CD4-positive, alpha-beta T cell (primary cell): ENCODE data around the gene MYO5C. TPM values are rescaled to one million over a fixed set of nuclear protein-coding genes. Genes with fewer than 3 reads are reported as not detected.
"Not testable (repeated sequence)": the region's sequence is repeated elsewhere in the genome, so short reads cannot be mapped to it uniquely, and the experiment has no call there.

ENCODE experiments used
- ATAC-seq: fragments of 200-7000 bp; cut with Tn5 transposase; one replicate; pipeline ENCODE4 v1.10.0; 2022; ENCODE audit warnings: mild to moderate bottlenecking; ENCODE audit not compliant: poor library complexity
- CTCF ChIA-PET: fragments of 350-600 bp; sonication (Branson Sonifier 250); formaldehyde crosslinking; loops from one replicate; lab custom pipeline; 2021; ENCODE audit warnings: antibody characterized with exemption, inconsistent platforms; lab: Charles Lee
- POLR2A ChIA-PET: fragments of 350-600 bp; sonication (Branson Sonifier 250); formaldehyde crosslinking; loops from one replicate; lab custom pipeline; 2021; ENCODE audit warnings: antibody characterized with exemption, inconsistent platforms; lab: Charles Lee
- DNase-seq, 14 experiments: peaks; one replicate each; pipeline ENCODE4 v3.0.0-alpha.2; 2013 to 2020; ENCODE audit warnings: mixed read lengths in 2 of 14
- H3K27ac ChIP-seq, 2 donors: one replicate each; pipeline versions ENCODE4 v1.5.1 to v1.7.0; 2013; ENCODE audit warnings: low read length in 2 of 2, low read depth in 1 of 2, mild to moderate bottlenecking in 1 of 2
- H3K27me3 ChIP-seq, 2 experiments: 1 replicate in 1 of 2; 2 replicates in 1 of 2; pipeline versions ENCODE4 v1.6.1 to v1.7.0; 2013; ENCODE audit warnings: low read length in 2 of 2, control low read depth in 1 of 2, mild to moderate bottlenecking in 1 of 2, moderate library complexity in 1 of 2; ENCODE audit not compliant: insufficient read depth in 2 of 2, control insufficient read depth in 1 of 2
- H3K36me3 ChIP-seq: one replicate; pipeline ENCODE4 v1.6.1; 2013; ENCODE audit warnings: low read length, control low read depth; ENCODE audit not compliant: insufficient read depth
- H3K4me1 ChIP-seq: one replicate; pipeline ENCODE4 v1.6.1; 2013; ENCODE audit warnings: low read length, control low read depth; ENCODE audit not compliant: insufficient read depth
- H3K4me3 ChIP-seq: one replicate; pipeline ENCODE4 v1.5.1; 2013; ENCODE audit warnings: mild to moderate bottlenecking, low read length, moderate library complexity
- H3K9me3 ChIP-seq, 2 experiments: 1 replicate in 1 of 2; 2 replicates in 1 of 2; pipeline versions ENCODE4 v1.6.1 to v1.7.0; 2013; ENCODE audit warnings: low read length in 2 of 2, mild to moderate bottlenecking in 2 of 2, control low read depth in 1 of 2, moderate library complexity in 1 of 2; ENCODE audit not compliant: control insufficient read depth in 1 of 2, insufficient read depth in 1 of 2
- H3K27ac Mint-ChIP-seq: one replicate; pipeline ENCODE4 v1.8.0; 2020; ENCODE audit warnings: mixed read lengths
- H3K27me3 Mint-ChIP-seq: one replicate; pipeline ENCODE4 v1.8.0; 2021; ENCODE audit warnings: mixed read lengths
- H3K36me3 Mint-ChIP-seq: one replicate; pipeline ENCODE4 v1.8.0; 2021; ENCODE audit warnings: low read depth, mixed read lengths
- H3K4me1 Mint-ChIP-seq: one replicate; pipeline ENCODE4 v1.8.0; 2021; ENCODE audit warnings: low read depth, mixed read lengths
- H3K4me3 Mint-ChIP-seq: one replicate; pipeline ENCODE4 v1.8.0; 2020; ENCODE audit warnings: mild to moderate bottlenecking, mixed read lengths
- H3K9me3 Mint-ChIP-seq: one replicate; pipeline ENCODE4 v1.8.0; 2020; ENCODE audit warnings: mixed read lengths
- CTCF ChIP-seq: fragments of 200-600 bp; IDR thresholded peaks from one replicate; pipeline ENCODE4 v1.8.0; 2022; ENCODE audit warnings: antibody characterized with exemption, mild to moderate bottlenecking
- intact Hi-C, 2 experiments: fragments of 100-400 bp; cut with DNase I in 1 of 2; cut with micrococcal nuclease in 1 of 2; formaldehyde crosslinking; loops; one replicate each; pipeline versions ENCODE4 v1.15.1 to v1.9.0; 2023 to 2025; cut with DNase I, micrococcal nuclease
- total RNA-seq, 174 experiments: library from RNA in 2 of 174; stranded (reverse) in 2 of 174; gene quantifications; one replicate each; pipeline ENCODE4 v1.2.3 and lab custom pipeline; 2021 to 2026

MYO5C gene
- total RNA-seq, 2 experiments from 2014 or later, result 0.53 to 0.93 TPM

GRCh38 chr15:52171807-52172206, 123.8 kb downstream of the MYO5C start:
- H3K9me3 Mint-ChIP-seq, result no peaks in the 10 kb centered on the region
- Histone ChIP-seq H3K4me1 (peaks cover 14% of the 10 kb centered on the region), H3K36me3 (peaks cover 2% of the 10 kb centered on the region), H3K4me3 (no peak overlapping the region), H3K27ac (no peak overlapping the region), H3K27me3 (no peaks in the 10 kb centered on the region), H3K9me3 (no peaks in the 10 kb centered on the region)
- DNase-seq, result no peak
- ChIA-PET CTCF (interaction anchor here (1.0 to 3.1 kb wide), 2 partner anchors 37 kb away, joined by 6 to 8 read pairs; no protein-coding TSS in a partner anchor), POLR2A (interaction anchor here (2.8 kb wide), 1 partner anchor 8 kb away, joined by 40 read pairs; no protein-coding TSS in a partner anchor)
- peaks cover 18% of the 10 kb centered on the region for H3K36me3 Mint-ChIP-seq
- H3K27ac Mint-ChIP-seq, result no peak overlapping the region
- no peaks in the 10 kb centered on the region for H3K27me3 Mint-ChIP-seq
- ATAC-seq, result no peak
- intact Hi-C loops, result loop anchor here in 1 of 2 experiments (5.0 kb wide), 1 partner anchor 35 kb away; no protein-coding TSS in a partner anchor
- H3K4me3 Mint-ChIP-seq, result no peak overlapping the region
- H3K4me1 Mint-ChIP-seq, result peaks cover 71% of the 10 kb centered on the region
- no peak for TF ChIP-seq CTCF

GRCh38 chr15:52171386-52171785, 124.2 kb downstream of the MYO5C start:
- Mint-ChIP-seq H3K4me3 (peak overlapping the region; percentile 16), H3K27ac (no peak overlapping the region), H3K36me3 (peaks cover 14% of the 10 kb centered on the region), H3K27me3 (no peaks in the 10 kb centered on the region), H3K9me3 (no peaks in the 10 kb centered on the region), H3K4me1 (peaks cover 71% of the 10 kb centered on the region)
- Histone ChIP-seq H3K27me3 (no peaks in the 10 kb centered on the region), H3K4me1 (peaks cover 14% of the 10 kb centered on the region), H3K27ac (no peak overlapping the region), H3K4me3 (no peak overlapping the region), H3K36me3 (no peaks in the 10 kb centered on the region), H3K9me3 (no peaks in the 10 kb centered on the region)
- ATAC-seq (peak; percentile 82), DNase-seq (peak in 4 of 14 experiments; percentile 32 to 43 (median 38))
- CTCF ChIA-PET, result interaction anchor here (0.9 to 1.0 kb wide), 2 partner anchors 37 to 266 kb away, joined by 3 to 6 read pairs; no protein-coding TSS in a partner anchor
- TF ChIP-seq CTCF, result peak; percentile 6
- intact Hi-C loops, result loop anchor here in 1 of 2 experiments (5.0 kb wide), 1 partner anchor 36 kb away; no protein-coding TSS in a partner anchor
- POLR2A ChIA-PET, result interaction anchor here (0.6 to 2.8 kb wide), 3 partner anchors 8 to 200 kb away, joined by 3 to 40 read pairs (median 3); partner anchors contain the start of gene LEO1

GRCh38 chr15:52170199-52170598, 125.4 kb downstream of the MYO5C start:
- POLR2A ChIA-PET, result interaction anchor here (1.0 to 2.8 kb wide), 2 partner anchors 9 to 198 kb away, joined by 3 to 40 read pairs; partner anchors contain the start of gene LEO1
- H3K27me3 ChIP-seq, H3K27me3 Mint-ChIP-seq, H3K27ac Mint-ChIP-seq, H3K27ac ChIP-seq, H3K36me3 Mint-ChIP-seq, H3K9me3 ChIP-seq, H3K9me3 Mint-ChIP-seq, DNase-seq, ATAC-seq, H3K36me3 ChIP-seq, H3K4me3 ChIP-seq, H3K4me3 Mint-ChIP-seq: not testable (repeated sequence)
- H3K4me1 Mint-ChIP-seq, result peaks cover 78% of the 10 kb centered on the region
- H3K4me1 ChIP-seq, result peaks cover 14% of the 10 kb centered on the region
- intact Hi-C loops, result loop anchor here in 1 of 2 experiments (5.0 kb wide), 1 partner anchor 37 kb away; no protein-coding TSS in a partner anchor
- CTCF ChIA-PET, result interaction anchor here (0.6 kb wide), 1 partner anchor 86 kb away, joined by 3 read pairs; no protein-coding TSS in a partner anchor

GRCh38 chr15:52165494-52166131, 130.0 kb downstream of the MYO5C start:
- ATAC-seq, H3K27me3 ChIP-seq, H3K27me3 Mint-ChIP-seq, DNase-seq, intact Hi-C loops, H3K27ac ChIP-seq, H3K9me3 Mint-ChIP-seq, H3K4me3 ChIP-seq, H3K9me3 ChIP-seq, H3K27ac Mint-ChIP-seq, H3K4me3 Mint-ChIP-seq, H3K4me1 ChIP-seq: not testable (repeated sequence)
- H3K4me1 Mint-ChIP-seq, result peaks cover 53% of the 10 kb centered on the region
- ChIA-PET CTCF (interaction anchor here (1.0 to 1.6 kb wide), 5 partner anchors 13 to 427 kb away, joined by 3 to 6 read pairs (median 3); no protein-coding TSS in a partner anchor), POLR2A (interaction anchor here (1.2 to 4.2 kb wide), 3 partner anchors 13 to 195 kb away, joined by 4 to 40 read pairs (median 5); partner anchors contain the start of gene LEO1)
- H3K36me3 ChIP-seq, result peaks cover 26% of the 10 kb centered on the region
- peaks cover 35% of the 10 kb centered on the region for H3K36me3 Mint-ChIP-seq
